ENCODE data around the gene PXMP2. TPM values are rescaled to one million over a fixed set of nuclear protein-coding genes. Genes with fewer than 3 reads are reported as not detected.
A peak's percentile ranks its signal among the peaks of the same experiment; 100 is the strongest.

PXMP2 gene
- polyA plus RNA-seq, 1 experiment: 22.3 TPM

DNA sequence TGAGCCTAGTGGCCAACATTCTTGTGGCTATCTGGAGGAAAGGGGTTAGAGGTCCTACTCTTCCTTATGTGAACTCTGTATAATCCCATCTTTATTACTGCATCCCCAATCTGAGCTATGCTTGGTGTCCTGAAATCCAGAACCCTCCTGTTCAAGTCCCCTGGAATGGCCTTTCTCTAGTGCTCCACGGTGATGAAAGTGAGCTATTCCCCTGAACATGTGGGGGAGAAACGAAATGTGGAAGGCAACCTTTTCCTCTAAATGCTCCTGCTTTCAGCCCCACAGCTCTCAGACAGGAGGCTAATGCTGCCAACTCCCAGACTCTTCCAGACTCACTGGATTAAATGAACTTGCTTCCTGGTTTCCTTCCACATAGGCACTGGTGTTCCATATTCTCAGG lies 20.8 kb downstream of the PXMP2 start:
- POLR2A ChIA-PET: no interaction called here
- TF ChIP-seq, protein P1, sequence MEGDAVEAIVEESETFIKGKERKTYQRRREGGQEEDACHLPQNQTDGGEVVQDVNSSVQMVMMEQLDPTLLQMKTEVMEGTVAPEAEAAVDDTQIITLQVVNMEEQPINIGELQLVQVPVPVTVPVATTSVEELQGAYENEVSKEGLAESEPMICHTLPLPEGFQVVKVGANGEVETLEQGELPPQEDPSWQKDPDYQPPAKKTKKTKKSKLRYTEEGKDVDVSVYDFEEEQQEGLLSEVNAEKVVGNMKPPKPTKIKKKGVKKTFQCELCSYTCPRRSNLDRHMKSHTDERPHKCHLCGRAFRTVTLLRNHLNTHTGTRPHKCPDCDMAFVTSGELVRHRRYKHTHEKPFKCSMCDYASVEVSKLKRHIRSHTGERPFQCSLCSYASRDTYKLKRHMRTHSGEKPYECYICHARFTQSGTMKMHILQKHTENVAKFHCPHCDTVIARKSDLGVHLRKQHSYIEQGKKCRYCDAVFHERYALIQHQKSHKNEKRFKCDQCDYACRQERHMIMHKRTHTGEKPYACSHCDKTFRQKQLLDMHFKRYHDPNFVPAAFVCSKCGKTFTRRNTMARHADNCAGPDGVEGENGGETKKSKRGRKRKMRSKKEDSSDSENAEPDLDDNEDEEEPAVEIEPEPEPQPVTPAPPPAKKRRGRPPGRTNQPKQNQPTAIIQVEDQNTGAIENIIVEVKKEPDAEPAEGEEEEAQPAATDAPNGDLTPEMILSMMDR (IDR thresholded peaks at IDR 0.05; ENCODE audit: insufficient read depth, low read depth, low read length): no peak
- no peak for DNase-seq (ENCODE audit: low read depth)
- Histone ChIP-seq H3K27me3 (ENCODE audit: control insufficient read depth, insufficient read depth, low read length) (no peaks in the 10 kb centered on the region), H3K4me3 (ENCODE audit: low read depth, low read length) (no peak overlapping the region), H3K36me3 (ENCODE audit: control insufficient read depth, insufficient read depth, low read length) (no peaks in the 10 kb centered on the region; the same call in 1 of the 2 replicates)
- CTCF ChIA-PET: interaction anchor here (0.7 to 1.5 kb wide), 2 partner anchors 62 to 69 kb away, joined by 3 to 5 read pairs; no protein-coding TSS in a partner anchor

DNA sequence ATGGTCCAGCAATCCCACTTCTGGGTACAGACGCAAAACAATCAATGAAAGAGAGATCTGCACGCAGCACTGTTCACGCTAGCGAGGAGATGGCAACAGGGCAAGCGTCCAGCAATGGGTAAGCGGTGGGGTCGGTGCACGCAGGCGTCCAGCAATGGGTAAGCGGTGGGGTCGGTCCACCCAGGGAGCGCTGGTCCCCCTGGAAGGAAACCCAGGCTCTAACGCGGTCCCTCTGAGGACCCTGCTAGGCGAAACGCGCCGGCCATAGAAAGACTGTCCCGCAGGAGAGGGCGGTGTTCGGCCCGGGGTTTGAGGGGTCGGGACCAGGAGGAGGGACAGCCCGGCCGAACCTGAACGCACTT lies 22.6 kb downstream of the PXMP2 start:
- DNase-seq (ENCODE audit: low read depth): no peak
- peak overlapping the region; percentile 81 for H3K4me3 ChIP-seq (ENCODE audit: low read depth, low read length)
- TF ChIP-seq, protein P1 (IDR thresholded peaks at IDR 0.05; ENCODE audit: insufficient read depth, low read depth, low read length): no peak
- H3K36me3 ChIP-seq (ENCODE audit: control insufficient read depth, insufficient read depth, low read length): peaks cover 4% of the 10 kb centered on the region; the same call in 1 of the 2 replicates
- no peaks in the 10 kb centered on the region for H3K27me3 ChIP-seq (ENCODE audit: control insufficient read depth, insufficient read depth, low read length)
- POLR2A ChIA-PET: no interaction called here
- CTCF ChIA-PET: interaction anchor here (1.1 kb wide), 1 partner anchor 9 kb away, joined by 5 read pairs; no protein-coding TSS in a partner anchor

DNA sequence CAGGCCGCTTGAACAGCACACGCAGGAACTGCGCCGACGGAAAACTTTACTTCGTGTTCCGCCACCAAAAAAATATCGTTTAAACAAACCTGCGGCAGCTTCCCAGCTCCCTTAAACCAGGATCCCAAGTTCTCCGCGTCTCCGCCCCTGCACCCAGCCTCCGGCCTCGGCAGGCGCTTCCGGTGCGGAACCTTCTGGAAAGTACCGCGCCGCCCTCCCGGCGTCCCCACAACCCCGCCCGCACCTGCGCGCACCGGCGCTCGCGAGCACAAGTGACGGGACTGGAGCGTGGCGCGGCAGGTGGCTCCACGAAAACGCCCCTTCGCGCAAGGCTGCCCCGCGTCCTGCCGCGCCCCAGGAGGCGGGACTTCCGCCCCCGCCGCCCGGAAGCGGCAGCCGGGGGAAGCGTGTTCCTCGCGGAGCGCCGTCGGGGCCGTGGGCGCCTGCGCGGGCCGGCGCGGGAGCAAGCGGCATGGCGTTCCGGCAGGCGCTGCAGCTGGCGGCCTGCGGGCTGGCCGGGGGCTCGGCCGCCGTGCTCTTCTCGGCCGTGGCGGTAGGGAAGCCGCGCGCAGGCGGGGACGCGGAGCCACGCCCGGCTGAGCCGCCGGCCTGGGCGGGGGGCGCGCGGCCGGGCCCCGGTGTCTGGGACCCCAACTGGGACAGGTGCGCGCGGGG lies 23.2 kb downstream of the PXMP2 start, which contains the start of gene PGAM5:
TSS of gene PGAM5 (plus strand) at position 438 of the 675 bp plus-strand sequence. CDS start at position 473, 35 bp downstream.
- ChIA-PET CTCF (interaction anchor here (1.1 kb wide), 2 partner anchors 9 to 20 kb away, joined by 3 to 5 read pairs; no protein-coding TSS in a partner anchor), POLR2A (no interaction called here)
- TF ChIP-seq, protein P1 (IDR thresholded peaks at IDR 0.05; ENCODE audit: insufficient read depth, low read depth, low read length): no peak
- Histone ChIP-seq H3K36me3 (ENCODE audit: control insufficient read depth, insufficient read depth, low read length) (peaks cover 4% of the 10 kb centered on the region; the same call in 1 of the 2 replicates), H3K27me3 (ENCODE audit: control insufficient read depth, insufficient read depth, low read length) (no peaks in the 10 kb centered on the region), H3K4me3 (ENCODE audit: low read depth, low read length) (peak within 1 kb of the TSS; percentile 81)
- peak; percentile 23 for DNase-seq (ENCODE audit: low read depth)

DNA sequence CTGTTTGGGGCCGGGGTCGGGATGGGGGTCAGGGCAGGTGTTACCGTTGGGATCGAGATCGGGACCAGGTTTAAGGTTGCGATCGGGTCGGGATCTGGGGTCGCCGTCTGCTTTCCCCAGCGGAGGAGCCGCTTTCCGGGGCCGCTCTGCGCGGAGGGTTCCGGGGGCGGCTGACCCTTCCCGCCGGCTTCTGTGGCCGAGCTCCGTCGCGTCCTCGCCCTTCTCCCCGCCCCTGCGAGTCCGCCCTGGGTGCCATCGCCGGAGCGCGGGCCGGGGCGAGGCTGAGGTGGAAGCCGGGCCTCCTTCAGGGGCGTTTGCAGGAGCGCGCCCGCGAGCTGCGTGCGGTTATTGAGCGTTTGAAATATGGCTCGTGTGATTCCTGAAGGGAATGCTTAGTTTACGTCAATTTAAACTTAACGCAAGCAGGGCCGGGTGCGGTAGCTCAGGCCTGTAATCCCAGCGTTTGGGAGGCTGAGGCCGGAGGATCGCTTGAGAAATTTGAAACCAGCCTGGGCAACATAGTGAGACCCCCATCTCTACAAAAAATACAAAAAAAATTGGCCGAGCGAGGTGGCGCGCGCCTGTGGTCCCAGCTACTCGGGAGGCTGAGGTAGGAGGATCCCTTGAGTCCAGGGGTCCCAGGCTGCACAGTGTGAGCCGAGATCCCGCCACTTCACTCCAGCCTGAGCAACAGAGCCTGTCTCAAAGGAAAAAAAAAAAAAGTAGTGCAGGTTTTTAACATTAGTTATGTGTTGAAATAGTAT lies 23.9 kb downstream of the PXMP2 start:
- ChIA-PET POLR2A (no interaction called here), CTCF (interaction anchor here (1.1 kb wide), 2 partner anchors 8 to 19 kb away, joined by 3 to 5 read pairs; no protein-coding TSS in a partner anchor)
- peaks cover 4% of the 10 kb centered on the region; the same call in 1 of the 2 replicates for H3K36me3 ChIP-seq (ENCODE audit: control insufficient read depth, insufficient read depth, low read length)
- H3K27me3 ChIP-seq (ENCODE audit: control insufficient read depth, insufficient read depth, low read length): no peaks in the 10 kb centered on the region
- peak overlapping the region; percentile 81 for H3K4me3 ChIP-seq (ENCODE audit: low read depth, low read length)
- DNase-seq (ENCODE audit: low read depth): no peak
- TF ChIP-seq, protein P1 (IDR thresholded peaks at IDR 0.05; ENCODE audit: insufficient read depth, low read depth, low read length): no peak

DNA sequence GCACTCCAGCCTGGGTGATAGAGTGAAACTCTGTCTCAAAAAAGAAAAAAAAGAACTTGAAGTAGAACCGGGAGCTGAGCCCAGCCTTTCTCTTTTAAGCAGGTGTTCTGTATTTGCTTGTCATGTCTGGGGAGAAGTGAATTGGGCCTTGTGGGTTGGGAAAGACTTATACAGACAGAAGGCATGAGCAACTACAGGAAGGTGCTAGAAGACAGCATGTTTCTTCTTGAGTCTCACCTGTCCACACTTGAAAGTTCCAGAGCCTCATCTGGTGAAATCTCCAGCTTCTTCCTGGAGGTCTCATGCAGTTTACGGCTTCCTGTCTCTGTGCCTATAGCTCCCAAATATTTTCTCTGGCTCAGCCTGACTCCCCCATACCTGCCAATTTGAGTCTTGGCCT lies 25.7 kb downstream of the PXMP2 start:
- CTCF ChIA-PET: no interaction called here
- no peaks in the 10 kb centered on the region for H3K27me3 ChIP-seq (ENCODE audit: control insufficient read depth, insufficient read depth, low read length)
- DNase-seq (ENCODE audit: low read depth): no peak
- TF ChIP-seq, protein P1 (IDR thresholded peaks at IDR 0.05; ENCODE audit: insufficient read depth, low read depth, low read length): no peak
- POLR2A ChIA-PET: no interaction called here
- peaks cover 11% of the 10 kb centered on the region for H3K36me3 ChIP-seq (ENCODE audit: control insufficient read depth, insufficient read depth, low read length)
- no peak overlapping the region for H3K4me3 ChIP-seq (ENCODE audit: low read depth, low read length)

Measured in BJ (cell line).